HCT116 (cell line): ENCODE data around the gene ANKRD26. TPM values are rescaled to one million over a fixed set of nuclear protein-coding genes. Genes with fewer than 3 reads are reported as not detected.
"Not testable (repeated sequence)": the region's sequence is repeated elsewhere in the genome, so short reads cannot be mapped to it uniquely, and the experiment has no call there.

ENCODE experiments used
- ATAC-seq: fragments of 200-7000 bp; cut with Tn5 transposase; 2 replicates; pipeline ENCODE4 v1.9.1; 2020; ENCODE audit warnings: mild to moderate bottlenecking, moderate library complexity
- BruUV-seq: library from RNA; stranded (reverse); fragments of 400-500 nt; replicated peaks from 2 replicates; lab custom pipeline; 2021; lab: Mats Ljungman, UMichigan
- CTCF ChIA-PET: fragments of 300-600 bp; sonication (Branson Sonifier 250); formaldehyde crosslinking; loops from one replicate; lab custom pipeline; 2021; ENCODE audit warnings: antibody characterized with exemption; lab: Charles Lee
- POLR2A ChIA-PET: fragments of 300-600, 350-600 bp; sonication (Branson Sonifier 250); formaldehyde crosslinking; loops from one replicate; lab custom pipeline; 2021; ENCODE audit warnings: antibody characterized with exemption; lab: Charles Lee
- RAD21 ChIA-PET, 2 experiments: fragments of 300-600 bp; sonication (Branson Sonifier 250); formaldehyde crosslinking; loops; one replicate each; lab custom pipeline; 2023; ENCODE audit warnings: low total read pairs in 2 of 2; ENCODE audit not compliant: uncharacterized antibody in 2 of 2, unreplicated experiment in 2 of 2, low non-redundant PET in 1 of 2; lab: Charles Lee
- DNase-seq: peaks from one replicate; pipeline ENCODE4 v3.0.0-alpha.2; 2010; ENCODE audit warnings: low read depth, low spot score
- H2AFZ ChIP-seq: fragments of 200-600 bp; shearing (Covaris generic), sonication (generic); 2 replicates; pipeline ENCODE4 v1.6.1; 2017; ENCODE audit warnings: low read depth, mixed run types, mixed read lengths, antibody characterized with exemption, low read length; ENCODE audit not compliant: poor library complexity, severe bottlenecking
- H3K27ac ChIP-seq: 2 replicates; pipeline ENCODE4 v1.5.1; 2012; ENCODE audit warnings: low read depth, low read length
- H3K27me3 ChIP-seq: fragments of 200-600 bp; sonication (generic); 2 replicates; pipeline ENCODE4 v1.6.1; 2016; ENCODE audit warnings: mixed run types, low read length, mixed read lengths; ENCODE audit not compliant: insufficient read depth
- H3K36me3 ChIP-seq, 2 experiments: fragments of 200-500 bp in 1 of 2; fragments of 200-600 bp in 1 of 2; sonication (Bioruptor generic) in 1 of 2; sonication (generic) in 1 of 2; 2 replicates each; pipeline versions ENCODE4 v1.5.1 to v1.6.1; 2014 to 2016; ENCODE audit warnings: low read length in 2 of 2, inconsistent platforms in 1 of 2, mixed read lengths in 1 of 2, mixed run types in 1 of 2; ENCODE audit not compliant: insufficient read depth in 2 of 2, control insufficient read depth in 1 of 2
- H3K4me1 ChIP-seq, 2 experiments: fragments of 200-600 bp in 1 of 2; sonication (generic) in 1 of 2; 2 replicates each; pipeline versions ENCODE4 v1.5.1 to v1.6.1; 2012 to 2017; ENCODE audit warnings: low read length in 2 of 2, inconsistent platforms in 1 of 2, mild to moderate bottlenecking in 1 of 2, mixed read lengths in 1 of 2, mixed run types in 1 of 2, moderate library complexity in 1 of 2; ENCODE audit not compliant: insufficient read depth in 2 of 2, control insufficient read depth in 1 of 2
- H3K4me2 ChIP-seq: fragments of 200-600 bp; sonication (generic); 2 replicates; pipeline ENCODE4 v1.6.1; 2017; ENCODE audit warnings: mixed run types, low read length, mixed read lengths
- H3K4me3 ChIP-seq, 2 experiments: fragments of 200-600 bp in 1 of 2; sonication (generic) in 1 of 2; replicated peaks in 1 of 2; 2 replicates each; pipeline ENCODE4 v1.5.1; 2011 to 2016; ENCODE audit warnings: low read length in 2 of 2, control low read depth in 1 of 2, low read depth in 1 of 2, mild to moderate bottlenecking in 1 of 2, mixed read lengths in 1 of 2, mixed run types in 1 of 2
- H3K79me2 ChIP-seq: fragments of 200-600 bp; sonication (generic); 2 replicates; pipeline ENCODE4 v1.6.1; 2017; ENCODE audit warnings: mild to moderate bottlenecking, mixed run types, low read length, moderate library complexity, mixed read lengths; ENCODE audit not compliant: insufficient read depth
- H3K9ac ChIP-seq: fragments of 200-600 bp; sonication (generic); 2 replicates; pipeline ENCODE4 v1.6.1; 2016; ENCODE audit warnings: low read length, mixed read lengths
- H3K9me2 ChIP-seq: fragments of 200-600 bp; sonication (generic), shearing (Covaris generic); 2 replicates; pipeline ENCODE4 v1.6.1; 2017; ENCODE audit warnings: mixed run types, mild to moderate bottlenecking, moderate library complexity; ENCODE audit not compliant: insufficient read depth
- H3K9me3 ChIP-seq, 2 experiments: fragments of 200-500 bp in 1 of 2; fragments of 200-600 bp in 1 of 2; sonication (Bioruptor generic) in 1 of 2; sonication (generic) in 1 of 2; 2 replicates each; pipeline ENCODE4 v1.6.1; 2014 to 2017; ENCODE audit warnings: low read length in 2 of 2, mixed read lengths in 2 of 2, inconsistent platforms in 1 of 2, low read depth in 1 of 2, mild to moderate bottlenecking in 1 of 2, mixed run types in 1 of 2, moderate library complexity in 1 of 2; ENCODE audit not compliant: control insufficient read depth in 1 of 2, insufficient read depth in 1 of 2
- H4K20me1 ChIP-seq: fragments of 200-600 bp; sonication (generic), shearing (Covaris generic); 2 replicates; pipeline ENCODE4 v1.6.1; 2017; ENCODE audit warnings: mixed run types, mild to moderate bottlenecking, moderate library complexity; ENCODE audit not compliant: insufficient read depth
- ATF3 ChIP-seq: IDR thresholded peaks from 2 replicates; pipeline ENCODE4 v1.6.1; 2012
- EZH2 ChIP-seq: fragments of 200-600 bp; sonication (generic); IDR thresholded peaks from 2 replicates; pipeline ENCODE4 v1.6.1; 2017; ENCODE audit warnings: antibody characterized with exemption, mixed run types
- FOSL1 ChIP-seq: IDR thresholded peaks from 2 replicates; pipeline ENCODE4 v1.6.1; 2012; ENCODE audit warnings: low read depth
- JUND ChIP-seq: IDR thresholded peaks from 2 replicates; pipeline ENCODE4 v1.6.1; 2012
- POLR2A ChIP-seq: IDR thresholded peaks from 2 replicates; pipeline ENCODE4 v1.7.0; 2011; ENCODE audit warnings: borderline replicate concordance; ENCODE audit not compliant: insufficient read depth, insufficient read length; ENCODE audit errors: extremely low read depth
- RAD21 ChIP-seq: IDR thresholded peaks from 2 replicates; pipeline ENCODE4 v1.6.1; 2012; ENCODE audit warnings: low read depth, mild to moderate bottlenecking
- SRF ChIP-seq: IDR thresholded peaks from 2 replicates; pipeline ENCODE4 v1.6.1; 2012; ENCODE audit warnings: low read depth
- TCF7L2 ChIP-seq: IDR thresholded peaks from 2 replicates; pipeline ENCODE4 v1.7.0; 2011; ENCODE audit warnings: borderline replicate concordance, inconsistent platforms; ENCODE audit not compliant: insufficient read depth, insufficient read length; ENCODE audit errors: extremely low read depth
- YY1 ChIP-seq: IDR thresholded peaks from 2 replicates; pipeline ENCODE4 v1.6.1; 2011; ENCODE audit warnings: low read length, low read depth, moderate library complexity, mild to moderate bottlenecking; ENCODE audit not compliant: insufficient replicate concordance; ENCODE audit errors: extremely low read depth
- ZNF274 ChIP-seq: fragments of 200-500 bp; sonication (Bioruptor generic); IDR thresholded peaks from 2 replicates; pipeline ENCODE4 v1.6.1; 2014; ENCODE audit warnings: mild to moderate bottlenecking, low read depth, low read length, inconsistent platforms
- intact Hi-C: fragments of 100-400 bp; cut with micrococcal nuclease; formaldehyde crosslinking; loops from 2 replicates; pipeline ENCODE4 v1.10.0; 2022
- total RNA-seq: library from RNA; stranded (reverse); gene quantifications from one replicate; pipeline ENCODE4 v1.2.1, GENCODE V29; 2021; ENCODE audit not compliant: unreplicated experiment

The ANKRD26 gene
- total RNA-seq, 1 experiment from 2014 or later = 5.5 TPM

GRCh38 chr10:27052656-27053055, 47.6 kb downstream of the ANKRD26 start:
- Histone ChIP-seq H3K9me3 (no peaks in the 10 kb centered on the region), H3K27ac (no peak overlapping the region), H3K9me2 (no peaks in the 10 kb centered on the region), H3K4me1 (no peaks in the 10 kb centered on the region), H2AFZ (no peak overlapping the region), H3K27me3 (no peaks in the 10 kb centered on the region), H3K79me2 (no peaks in the 10 kb centered on the region), H3K4me2 (no peak overlapping the region), H3K36me3 (no peaks in the 10 kb centered on the region; a peak in 2 of 4 replicates), H3K9ac (no peak overlapping the region), H3K4me3 (no peak overlapping the region), H4K20me1 (no peaks in the 10 kb centered on the region; the same call in 1 of the 2 replicates)
- CTCF ChIA-PET = no interaction called here
- DNase-seq (no peak), ATAC-seq (no peak)
- RAD21 ChIA-PET = no interaction called here
- TF ChIP-seq ZNF274 = no peak
- no peak for TF ChIP-seq YY1
- no peak for TF ChIP-seq RAD21
- TF ChIP-seq POLR2A = no peak
- no peak for TF ChIP-seq SRF
- TF ChIP-seq FOSL1 = no peak
- TF ChIP-seq JUND = no peak
- no peak for TF ChIP-seq TCF7L2
- TF ChIP-seq EZH2 = no peak
- TF ChIP-seq ATF3 = no peak
- no TSS peak for BruUV-seq
- intact Hi-C loops = no loop called here
- POLR2A ChIA-PET = no interaction called here

- POLR2A ChIA-PET, BruUV-seq, H3K9me3 ChIP-seq, intact Hi-C loops, H2AFZ ChIP-seq, DNase-seq, H3K4me2 ChIP-seq, H3K9ac ChIP-seq, H3K4me3 ChIP-seq, ATAC-seq, H3K27ac ChIP-seq, H3K36me3 ChIP-seq, H3K79me2 ChIP-seq, RAD21 ChIA-PET, H3K4me1 ChIP-seq, H3K9me2 ChIP-seq, H4K20me1 ChIP-seq, H3K27me3 ChIP-seq, CTCF ChIA-PET: not testable (repeated sequence)
Measured at GRCh38 chr10:27045247-27045646, 55.0 kb downstream of the ANKRD26 start.
